ENCODE data around the gene AEBP1. TPM values are rescaled to one million over a fixed set of nuclear protein-coding genes. Genes with fewer than 3 reads are reported as not detected.

Gene AEBP1
- total and polyA plus RNA-seq, 3 donors from 2014 or later = 74.5 to 168 (median 102) TPM

- Histone ChIP-seq H3K27me3 (no peaks in the 10 kb centered on the region), H3K27ac (no peak overlapping the region), H3K9me3 (no peaks in the 10 kb centered on the region), H3K4me1 (peaks cover 22% of the 10 kb centered on the region), H3K36me3 (ENCODE audit: low read depth, missing control alignments) (no peaks in the 10 kb centered on the region), H3K4me3 (no peak overlapping the region)
- TF ChIP-seq, protein P1, sequence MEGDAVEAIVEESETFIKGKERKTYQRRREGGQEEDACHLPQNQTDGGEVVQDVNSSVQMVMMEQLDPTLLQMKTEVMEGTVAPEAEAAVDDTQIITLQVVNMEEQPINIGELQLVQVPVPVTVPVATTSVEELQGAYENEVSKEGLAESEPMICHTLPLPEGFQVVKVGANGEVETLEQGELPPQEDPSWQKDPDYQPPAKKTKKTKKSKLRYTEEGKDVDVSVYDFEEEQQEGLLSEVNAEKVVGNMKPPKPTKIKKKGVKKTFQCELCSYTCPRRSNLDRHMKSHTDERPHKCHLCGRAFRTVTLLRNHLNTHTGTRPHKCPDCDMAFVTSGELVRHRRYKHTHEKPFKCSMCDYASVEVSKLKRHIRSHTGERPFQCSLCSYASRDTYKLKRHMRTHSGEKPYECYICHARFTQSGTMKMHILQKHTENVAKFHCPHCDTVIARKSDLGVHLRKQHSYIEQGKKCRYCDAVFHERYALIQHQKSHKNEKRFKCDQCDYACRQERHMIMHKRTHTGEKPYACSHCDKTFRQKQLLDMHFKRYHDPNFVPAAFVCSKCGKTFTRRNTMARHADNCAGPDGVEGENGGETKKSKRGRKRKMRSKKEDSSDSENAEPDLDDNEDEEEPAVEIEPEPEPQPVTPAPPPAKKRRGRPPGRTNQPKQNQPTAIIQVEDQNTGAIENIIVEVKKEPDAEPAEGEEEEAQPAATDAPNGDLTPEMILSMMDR (IDR thresholded peaks at IDR 0.05) = no peak
- TF ChIP-seq POLR2A (IDR thresholded peaks at IDR 0.05) = no peak
- no peak for DNase-seq
- 82 to 85% methylated on average over 11 of the region's 11 CpGs for WGBS, 2 donors
- intact Hi-C loops (cut with DNase I; ENCODE audit: low total_unique reads) = no loop called here
Measured at GRCh38 chr7:44067064-44067951, 36.8 kb upstream of the AEBP1 start.

DNA sequence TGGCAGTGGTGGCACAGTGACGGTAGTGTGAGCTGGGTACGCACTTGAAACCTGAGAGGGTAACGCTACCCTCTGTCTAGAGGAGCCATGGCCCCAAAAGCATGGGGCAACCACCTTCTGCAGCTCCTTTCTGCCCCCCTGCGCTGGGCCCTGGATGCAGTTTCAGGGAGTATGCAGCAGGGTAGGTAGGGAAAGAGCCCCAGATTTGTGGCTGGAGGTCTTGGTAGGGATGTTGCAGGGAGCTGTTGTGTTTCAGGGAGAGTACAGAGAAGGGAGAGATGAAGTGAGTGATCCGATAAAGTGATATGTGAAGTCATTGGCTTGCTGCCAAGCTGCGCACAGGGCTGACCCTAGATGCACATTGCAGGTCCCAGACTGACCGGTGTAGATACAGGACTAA lies 36.1 kb upstream of the AEBP1 start:
- DNase-seq = no peak
- intact Hi-C loops (cut with DNase I; ENCODE audit: low total_unique reads) = no loop called here
- Histone ChIP-seq H3K36me3 (ENCODE audit: low read depth, missing control alignments) (no peaks in the 10 kb centered on the region), H3K9me3 (no peaks in the 10 kb centered on the region), H3K27me3 (no peaks in the 10 kb centered on the region), H3K4me3 (no peak overlapping the region), H3K4me1 (peaks cover 17% of the 10 kb centered on the region), H3K27ac (no peak overlapping the region)
- TF ChIP-seq, protein P1 (IDR thresholded peaks at IDR 0.05) = no peak
- no peak for TF ChIP-seq POLR2A (IDR thresholded peaks at IDR 0.05)
- 74 to 79% methylated on average over 7 of the region's 7 CpGs for WGBS, 2 donors

DNA sequence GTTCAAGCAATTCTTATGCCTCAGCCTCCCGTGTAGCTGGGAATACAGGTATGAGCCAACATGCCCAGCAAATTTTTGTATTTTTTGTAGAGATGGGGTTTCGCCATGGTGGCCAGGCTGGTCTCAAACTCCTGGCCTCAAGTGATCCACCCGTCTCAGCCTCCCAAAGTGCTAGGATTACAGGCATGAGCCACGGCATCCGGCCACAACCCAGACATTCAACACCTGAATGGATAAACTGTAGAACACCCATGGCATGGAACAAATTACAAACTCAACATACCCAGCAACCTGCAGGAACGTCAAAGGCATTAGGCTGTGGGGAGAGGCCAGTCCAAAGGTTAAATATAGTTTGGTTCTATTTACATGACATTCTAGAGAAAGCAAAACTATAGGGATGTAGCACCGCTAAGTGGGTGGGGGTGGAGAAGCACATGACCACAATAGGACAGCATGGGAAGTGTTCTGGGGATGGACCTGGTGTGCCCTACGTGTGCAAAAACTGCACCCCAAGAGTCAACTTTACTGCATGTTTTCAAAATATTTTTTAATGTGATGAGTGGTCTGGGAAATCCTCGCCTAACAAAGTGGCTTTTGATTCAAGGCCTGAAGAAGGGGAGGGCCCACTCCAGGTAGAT lies 32.3 kb upstream of the AEBP1 start:
- Histone ChIP-seq H3K4me1 (no peaks in the 10 kb centered on the region), H3K36me3 (ENCODE audit: low read depth, missing control alignments) (no peaks in the 10 kb centered on the region), H3K27ac (no peak overlapping the region), H3K27me3 (no peaks in the 10 kb centered on the region), H3K9me3 (no peaks in the 10 kb centered on the region), H3K4me3 (no peak overlapping the region)
- 79 to 86% methylated on average over 9 of the region's 9 CpGs for WGBS, 2 donors
- no peak for DNase-seq
- TF ChIP-seq POLR2A (IDR thresholded peaks at IDR 0.05) = no peak
- intact Hi-C loops (cut with DNase I; ENCODE audit: low total_unique reads) = no loop called here

- H3K27ac ChIP-seq = no peak overlapping the region
Measured at GRCh38 chr7:44072364-44073231, 31.5 kb upstream of the AEBP1 start.

More at GRCh38 chr7:44072364-44073231, 31.5 kb upstream of the AEBP1 start:
- no peaks in the 10 kb centered on the region for H3K9me3 ChIP-seq
- intact Hi-C loops (cut with DNase I; ENCODE audit: low total_unique reads) = no loop called here
- no peaks in the 10 kb centered on the region for H3K27me3 ChIP-seq
- no peaks in the 10 kb centered on the region for H3K36me3 ChIP-seq (ENCODE audit: low read depth, missing control alignments)
- no peak overlapping the region for H3K4me3 ChIP-seq
- TF ChIP-seq POLR2A (IDR thresholded peaks at IDR 0.05) = no peak
- TF ChIP-seq, protein P1 (IDR thresholded peaks at IDR 0.05) = peak; percentile 55 to 67 (median 57)
- 39 to 60% methylated on average over 10 to 12 of the region's 12 CpGs for WGBS, 2 donors
- peak; percentile 81 for DNase-seq
- H3K4me1 ChIP-seq = no peaks in the 10 kb centered on the region

All from testis (tissue), 3 donors.